Ishikawa (cell line): Measurements from ENCODE around the gene TMEM63A.

Experiments
- CEBPB ChIP-seq: IDR thresholded peaks from 2 replicates; pipeline ENCODE4 v1.6.1; 2012
- CREB1 ChIP-seq: IDR thresholded peaks from 2 replicates; pipeline ENCODE4 v1.6.1; 2012; ENCODE audit warnings: low read depth
- EGR1 ChIP-seq: IDR thresholded peaks from 2 replicates; pipeline ENCODE4 v1.6.1; 2012
- EP300 ChIP-seq: IDR thresholded peaks from 2 replicates; pipeline ENCODE4 v1.6.1; 2012; ENCODE audit warnings: borderline replicate concordance
- FOXM1 ChIP-seq: IDR thresholded peaks from 2 replicates; pipeline ENCODE4 v1.6.1; 2012; ENCODE audit warnings: low read depth, borderline replicate concordance
- MAX ChIP-seq: IDR thresholded peaks from 2 replicates; pipeline ENCODE4 v1.6.1; 2012
- NFIC ChIP-seq: IDR thresholded peaks from 2 replicates; pipeline ENCODE4 v1.6.1; 2012
- RAD21 ChIP-seq: IDR thresholded peaks from 2 replicates; pipeline ENCODE4 v1.6.1; 2012; ENCODE audit warnings: low read depth
- REST ChIP-seq: IDR thresholded peaks from 2 replicates; pipeline ENCODE4 v1.6.1; 2012; ENCODE audit warnings: low read depth, mild to moderate bottlenecking
- TAF1 ChIP-seq: IDR thresholded peaks from 2 replicates; pipeline ENCODE4 v1.6.1; 2012; ENCODE audit warnings: low read depth, mild to moderate bottlenecking
- TCF12 ChIP-seq: IDR thresholded peaks from 2 replicates; pipeline ENCODE4 v1.6.1; 2012; ENCODE audit warnings: low read depth
- TEAD4 ChIP-seq: IDR thresholded peaks from 2 replicates; pipeline ENCODE4 v1.6.1; 2012
- USF1 ChIP-seq: IDR thresholded peaks from 2 replicates; pipeline ENCODE4 v1.6.1; 2012
- YY1 ChIP-seq: IDR thresholded peaks from 2 replicates; pipeline ENCODE4 v1.6.1; 2012; ENCODE audit warnings: low read depth
- ZBTB7A ChIP-seq: IDR thresholded peaks from 2 replicates; pipeline ENCODE4 v1.6.1; 2012; ENCODE audit warnings: low read depth

TMEM63A gene

GRCh38 chr1:225887030-225887314 lies 4.8 kb upstream of the TMEM63A start:
- TF ChIP-seq USF1 (no peak), REST (no peak), EP300 (no peak)

GRCh38 chr1:225886159-225887029 lies 4.2 kb upstream of the TMEM63A start:
- TF ChIP-seq RAD21 (no peak), TCF12 (no peak), TAF1 (no peak), EGR1 (no peak), USF1 (no peak), MAX (no peak), ZBTB7A (no peak), YY1 (no peak), NFIC (no peak), REST (no peak), EP300 (no peak), FOXM1 (no peak), CREB1 (no peak), TEAD4 (no peak), CEBPB (no peak)

GRCh38 chr1:225885336-225885735 lies 3.2 kb upstream of the TMEM63A start:
- TF ChIP-seq CREB1 (no peak), TAF1 (no peak), EP300 (no peak), YY1 (no peak), CEBPB (no peak), FOXM1 (no peak), REST (no peak), TCF12 (no peak), RAD21 (no peak), MAX (no peak), ZBTB7A (no peak), NFIC (no peak), TEAD4 (no peak), EGR1 (no peak), USF1 (no peak)

- TF ChIP-seq NFIC (no peak), ZBTB7A (no peak), TEAD4 (no peak)
These were observed 1.6 kb upstream of the TMEM63A start for GRCh38 chr1:225883616-225884265.
